ENCODE results near the gene C1D. TPM values are rescaled to one million over a fixed set of nuclear protein-coding genes. Genes with fewer than 3 reads are reported as not detected.
A peak's percentile ranks its signal among the peaks of the same experiment; 100 is the strongest.

The C1D gene
- polyA plus RNA-seq, 3 donors = 14.9 to 58.4 (median 49.7) TPM

GRCh38 chr2:68103030-68103708 lies 40.4 kb upstream of the C1D start:
- no peak for DNase-seq
- Histone ChIP-seq H3K27me3 (ENCODE audit: control insufficient read depth in 2 of 2, insufficient read depth in 2 of 2, low read length in 2 of 2) (no peaks in the 10 kb centered on the region), H3K4me3 (replicated peaks in 1 of 3; ENCODE audit: low read depth in 2 of 3, low read length in 3 of 3) (no peak overlapping the region), H3K9me3 (replicated peaks in 1 of 2; ENCODE audit: control insufficient read depth in 1 of 2, insufficient read depth in 1 of 2, low read length in 2 of 2) (peaks cover 3 to 11% of the 10 kb centered on the region in 2 donors), H3K27ac (ENCODE audit: low read depth in 1 of 2, low read length in 2 of 2) (no peak overlapping the region), H3K4me2 (replicated peaks; ENCODE audit: extremely low read depth, low read length, poor library complexity, severe bottlenecking) (no peak overlapping the region), H3K9ac (ENCODE audit: insufficient read depth, low read length, poor library complexity, severe bottlenecking) (no peak overlapping the region), H3K79me2 (ENCODE audit: insufficient read depth, low read length) (no peaks in the 10 kb centered on the region), H3K4me1 (ENCODE audit: control insufficient read depth in 1 of 2, insufficient read depth in 2 of 2, low read length in 2 of 2) (peaks cover 21 to 26% of the 10 kb centered on the region in 2 donors), H3K36me3 (replicated peaks in 1 of 2; ENCODE audit: control insufficient read depth in 1 of 2, insufficient read depth in 2 of 2, low read length in 2 of 2) (no peaks in the 10 kb centered on the region), H4K20me1 (ENCODE audit: insufficient read depth, low read length) (no peaks in the 10 kb centered on the region), H2AFZ (ENCODE audit: insufficient read depth, low read depth, low read length, poor library complexity, severe bottlenecking) (no peak overlapping the region)
- TF ChIP-seq CTCF (IDR thresholded peaks at IDR 0.05) = no peak
- Mint-ChIP-seq H3K27ac (no peak overlapping the region), H3K4me1 (peaks cover 23% of the 10 kb centered on the region), H3K36me3 (peaks cover 7% of the 10 kb centered on the region in 2 donors), H3K9me3 (peaks cover 6 to 16% (median 13%) of the 10 kb centered on the region in 7 donors), H3K4me3 (no peak overlapping the region), H3K27me3 (ENCODE audit: low read depth in 3 of 3) (no peaks in the 10 kb centered on the region)
- 80% methylated on average over 1 of the region's 4 CpGs for whole genome bisulfite sequencing (ENCODE audit: insufficient coverage)
- intact Hi-C loops (cut with micrococcal nuclease) = no loop called here

- Histone ChIP-seq H3K36me3 (replicated peaks in 1 of 2; ENCODE audit: control insufficient read depth in 1 of 2, insufficient read depth in 2 of 2, low read length in 2 of 2) (no peaks in the 10 kb centered on the region), H3K27me3 (ENCODE audit: control insufficient read depth in 2 of 2, insufficient read depth in 2 of 2, low read length in 2 of 2) (no peaks in the 10 kb centered on the region), H3K27ac (ENCODE audit: low read depth in 1 of 2, low read length in 2 of 2) (peak overlapping the region in 1 of 2 donors; percentile 11), H3K79me2 (ENCODE audit: insufficient read depth, low read length) (no peaks in the 10 kb centered on the region), H4K20me1 (ENCODE audit: insufficient read depth, low read length) (no peaks in the 10 kb centered on the region), H3K4me3 (replicated peaks in 1 of 3; ENCODE audit: low read depth in 2 of 3, low read length in 3 of 3) (peak overlapping the region in 1 of 3 experiments; percentile 3), H3K4me1 (ENCODE audit: control insufficient read depth in 1 of 2, insufficient read depth in 2 of 2, low read length in 2 of 2) (peaks cover 12 to 15% of the 10 kb centered on the region in 2 donors), H3K9me3 (replicated peaks in 1 of 2; ENCODE audit: control insufficient read depth in 1 of 2, insufficient read depth in 1 of 2, low read length in 2 of 2) (no peaks in the 10 kb centered on the region), H2AFZ (ENCODE audit: insufficient read depth, low read depth, low read length, poor library complexity, severe bottlenecking) (no peak overlapping the region), H3K4me2 (replicated peaks; ENCODE audit: extremely low read depth, low read length, poor library complexity, severe bottlenecking) (peak overlapping the region; percentile 5), H3K9ac (ENCODE audit: insufficient read depth, low read length, poor library complexity, severe bottlenecking) (peak overlapping the region; percentile 27)
- Mint-ChIP-seq H3K36me3 (no peaks in the 10 kb centered on the region), H3K9me3 (peaks cover 0 to 6% (median 1%) of the 10 kb centered on the region in 7 donors), H3K4me1 (peaks cover 15% of the 10 kb centered on the region), H3K27ac (no peak overlapping the region), H3K27me3 (ENCODE audit: low read depth in 3 of 3) (peaks cover 0 to 2% (median 0%) of the 10 kb centered on the region in 3 donors), H3K4me3 (no peak overlapping the region)
- WGBS (ENCODE audit: insufficient coverage) = 50% methylated on average over 1 of the region's 1 CpG
- TF ChIP-seq CTCF (IDR thresholded peaks at IDR 0.05) = no peak
- DNase-seq = no peak
- intact Hi-C loops (cut with micrococcal nuclease) = no loop called here
Observed at GRCh38 chr2:68100189-68100588, 37.4 kb upstream of the C1D start.

Measured in CD14-positive monocyte (primary cell).